Aorta (tissue), 5 donors: ENCODE data around the gene TMEM62. TPM values are rescaled to one million over a fixed set of nuclear protein-coding genes. Genes with fewer than 3 reads are reported as not detected.
"Not testable (repeated sequence)": the region's sequence is repeated elsewhere in the genome, so short reads cannot be mapped to it uniquely, and the experiment has no call there.

ENCODE experiments used
- ATAC-seq: fragments of 200-7000 bp; cut with Tn5 transposase; one replicate; pipeline ENCODE4 v1.9.1; 2022; ENCODE audit warnings: moderate library complexity; ENCODE audit not compliant: low FRiP score
- DNase-seq, 2 donors: peaks; one replicate each; pipeline ENCODE4 v3.0.0-alpha.2; 2020
- H3K27ac ChIP-seq, 2 donors: one replicate each; pipeline ENCODE4 v1.5.1; 2013; ENCODE audit warnings: low read length in 2 of 2, mild to moderate bottlenecking in 2 of 2, moderate library complexity in 2 of 2, control low read depth in 1 of 2, inconsistent platforms in 1 of 2, low read depth in 1 of 2
- H3K27me3 ChIP-seq, 2 donors: one replicate each; pipeline ENCODE4 v1.6.1; 2013; ENCODE audit warnings: control low read depth in 1 of 2, low read length in 1 of 2, mild to moderate bottlenecking in 1 of 2, moderate library complexity in 1 of 2; ENCODE audit not compliant: insufficient read depth in 2 of 2, control insufficient read depth in 1 of 2
- H3K36me3 ChIP-seq, 2 donors: one replicate each; pipeline ENCODE4 v1.6.1; 2013; ENCODE audit warnings: control low read depth in 1 of 2, low read length in 1 of 2, mild to moderate bottlenecking in 1 of 2; ENCODE audit not compliant: insufficient read depth in 2 of 2, control insufficient read depth in 1 of 2
- H3K4me1 ChIP-seq, 2 donors: one replicate each; pipeline ENCODE4 v1.6.1; 2013; ENCODE audit warnings: low read length in 2 of 2, control low read depth in 1 of 2, mild to moderate bottlenecking in 1 of 2, moderate library complexity in 1 of 2; ENCODE audit not compliant: insufficient read depth in 2 of 2, control insufficient read depth in 1 of 2
- H3K4me3 ChIP-seq, 2 donors: one replicate each; pipeline ENCODE4 v1.5.1; 2013; ENCODE audit warnings: low read length in 2 of 2, control low read depth in 1 of 2, mild to moderate bottlenecking in 1 of 2
- H3K9me3 ChIP-seq: one replicate; pipeline ENCODE4 v1.6.1; 2013; ENCODE audit warnings: mild to moderate bottlenecking, low read length; ENCODE audit not compliant: control insufficient read depth
- WGBS, 2 donors: extraction: QIAGEN DNeasy Blood & Tissue Kit; methylation state at CpG; one replicate each; pipeline ENCODE4 v1.1.7; 2013; 5-methylcytosine and 5-hydroxymethylcytosine counted together
- intact Hi-C, 2 donors: fragments of 100-400 bp; cut with DNase I; formaldehyde crosslinking; loops; one replicate each; pipeline versions ENCODE4 v1.14.2 to v1.15.0; 2022
- polyA plus RNA-seq, 2 donors: library from polyadenylated mRNA; stranded (reverse); fragments of 200-250 nt; gene quantifications; one replicate each; pipeline ENCODE4 v1.2.3, GENCODE V29; 2013
- total RNA-seq, 2 donors: library from RNA; stranded (reverse); fragmentation: NEBNext Ultra II Directional; extraction: Animal tissue kit (Norgen Biotek cat#: 25700); gene quantifications; one replicate each; pipeline ENCODE4 v1.2.1, GENCODE V29; 2021
- donor health status: healthy with polysubstance abuse.
- donor health status: Bipolar disorder and iron deficiency.
- donor health status: DM: no; HTN: no; CAD: no.
- donor health status: DM: no; HTN: no; CAD: no.
- donor health status: DM: yes; HTN: yes; CAD: no.

Gene TMEM62
- total and polyA plus RNA-seq, 4 donors = 13.8 to 28.9 (median 24.3) TPM

DNA sequence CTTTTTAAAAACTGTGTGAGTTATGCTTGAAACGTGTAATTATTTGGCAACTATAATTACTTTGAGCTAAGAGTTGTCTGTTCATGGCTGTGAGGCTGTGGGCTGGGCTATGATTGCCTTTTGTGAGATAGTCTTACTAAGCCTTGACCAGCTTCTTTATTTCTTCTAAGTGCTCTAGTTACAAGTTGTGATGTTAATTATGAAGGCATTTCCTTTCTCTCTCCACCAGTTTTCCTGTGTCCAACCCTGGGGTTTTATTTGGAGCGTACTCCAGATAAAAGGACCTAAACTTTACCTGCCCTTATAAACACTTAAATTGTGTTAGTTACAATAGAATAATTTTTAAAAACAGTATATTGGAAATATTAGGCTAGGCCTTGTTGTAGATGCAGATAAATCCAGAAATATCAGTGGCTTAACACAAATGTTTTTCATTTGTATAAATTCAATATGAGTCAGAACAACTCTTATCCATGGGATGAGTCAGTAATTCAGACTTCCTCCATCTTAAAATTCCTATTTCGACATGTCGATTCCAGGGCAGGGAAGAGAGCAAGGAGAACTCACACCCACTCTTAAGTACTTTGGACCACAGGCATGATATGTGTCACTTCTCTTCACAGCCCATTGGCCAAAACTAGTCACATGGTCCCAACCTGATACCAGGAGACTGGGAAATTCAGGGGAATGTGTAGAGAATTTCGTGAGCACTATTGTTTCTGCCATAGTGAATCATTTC lies 17.0 kb downstream of the TMEM62 start:
- DNase-seq (no peak), ATAC-seq (no peak)
- no peaks in the 10 kb centered on the region for H3K27me3 ChIP-seq
- H3K27ac ChIP-seq = no peak overlapping the region
- intact Hi-C loops = no loop called here
- H3K4me1 ChIP-seq = peaks cover 0 to 1% of the 10 kb centered on the region in 2 donors
- WGBS, 2 donors = 88 to 91% methylated on average over 5 of the region's 5 CpGs
- H3K9me3 ChIP-seq = no peaks in the 10 kb centered on the region
- no peak overlapping the region for H3K4me3 ChIP-seq
- peaks cover 0 to 3% of the 10 kb centered on the region in 2 donors for H3K36me3 ChIP-seq

- peaks cover 0 to 3% of the 10 kb centered on the region in 2 donors for H3K36me3 ChIP-seq
- H3K4me3 ChIP-seq = no peak overlapping the region
- H3K9me3 ChIP-seq = no peaks in the 10 kb centered on the region
- intact Hi-C loops = no loop called here
- ATAC-seq (no peak), DNase-seq (no peak)
- no peaks in the 10 kb centered on the region for H3K27me3 ChIP-seq
- no peaks in the 10 kb centered on the region for H3K4me1 ChIP-seq
- 95% methylated on average over 2 of the region's 2 CpGs for WGBS, 2 donors
- no peak overlapping the region for H3K27ac ChIP-seq
Observed at GRCh38 chr15:43151688-43152087, 18.3 kb downstream of the TMEM62 start.

DNA sequence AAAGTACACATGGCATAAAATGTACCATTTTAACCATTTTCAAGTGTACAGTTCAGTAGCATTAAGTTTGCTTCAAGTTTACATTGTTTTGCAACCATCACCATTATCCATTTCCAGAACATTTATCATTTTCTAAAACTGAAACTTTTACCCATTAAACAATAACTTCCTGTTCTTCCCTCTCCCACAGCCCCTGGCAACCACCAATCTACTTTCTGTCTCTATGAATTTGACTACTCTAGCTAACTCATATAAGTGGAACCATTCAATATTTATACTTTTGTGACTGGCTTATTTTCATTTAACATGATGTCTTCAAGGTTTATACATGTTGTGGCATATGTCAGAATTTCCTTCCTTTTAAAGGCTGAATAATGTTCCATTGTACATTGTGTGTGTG lies 19.9 kb downstream of the TMEM62 start:
- Histone ChIP-seq H3K4me3 (no peak overlapping the region), H3K27ac (no peak overlapping the region), H3K27me3 (no peaks in the 10 kb centered on the region), H3K36me3 (peaks cover 0 to 3% of the 10 kb centered on the region in 2 donors), H3K4me1 (no peaks in the 10 kb centered on the region), H3K9me3 (no peaks in the 10 kb centered on the region)
- ATAC-seq = no peak
- no peak for DNase-seq
- intact Hi-C loops = no loop called here

GRCh38 chr15:43165801-43166325 lies 32.5 kb downstream of the TMEM62 start:
- H3K36me3 ChIP-seq = no peaks in the 10 kb centered on the region

DNA sequence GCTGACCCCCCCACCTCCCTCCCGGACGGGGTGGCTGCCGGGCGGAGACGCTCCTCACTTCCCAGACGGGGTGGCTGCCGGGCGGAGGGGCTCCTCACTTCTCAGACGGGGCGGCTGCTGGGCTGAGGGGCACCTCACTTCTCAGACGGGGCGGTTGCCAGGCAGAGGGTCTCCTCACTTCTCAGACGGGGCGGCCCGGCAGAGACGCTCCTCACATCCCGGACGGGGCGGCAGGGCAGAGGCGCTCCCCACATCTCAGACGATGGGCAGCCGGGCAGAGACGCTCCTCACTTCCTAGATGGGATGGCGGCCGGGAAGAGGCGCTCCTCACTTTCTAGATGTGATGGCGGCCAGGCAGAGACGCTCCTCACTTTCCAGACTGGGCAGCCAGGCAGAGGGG lies 33.9 kb downstream of the TMEM62 start:
- H3K4me3 ChIP-seq, H3K4me1 ChIP-seq, H3K27ac ChIP-seq, DNase-seq, H3K36me3 ChIP-seq, ATAC-seq, H3K9me3 ChIP-seq, intact Hi-C loops, H3K27me3 ChIP-seq: not testable (repeated sequence)
- 97 to 98% methylated on average over 19 to 27 of the region's 28 CpGs for WGBS, 2 donors

More at GRCh38 chr15:43165801-43166325, 32.5 kb downstream of the TMEM62 start:
- ATAC-seq = no peak
- no peaks in the 10 kb centered on the region for H3K27me3 ChIP-seq
- no peaks in the 10 kb centered on the region for H3K9me3 ChIP-seq
- intact Hi-C loops = no loop called here
- DNase-seq = no peak
- H3K4me3 ChIP-seq = no peak overlapping the region
- 44 to 68% methylated on average over 1 to 2 of the region's 2 CpGs for WGBS, 2 donors
- H3K27ac ChIP-seq = no peak overlapping the region
- peaks cover 0 to 4% of the 10 kb centered on the region in 2 donors for H3K4me1 ChIP-seq

- Histone ChIP-seq H3K27ac (peak overlapping the region in 1 of 2 donors; percentile 62), H3K4me1 (peaks cover 0 to 4% of the 10 kb centered on the region in 2 donors), H3K9me3 (no peaks in the 10 kb centered on the region), H3K4me3 (no peak overlapping the region), H3K27me3 (no peaks in the 10 kb centered on the region), H3K36me3 (no peaks in the 10 kb centered on the region)
- intact Hi-C loops = no loop called here
- no peak for DNase-seq
- no peak for ATAC-seq
- WGBS, 2 donors = 6 to 16% methylated on average over 2 of the region's 2 CpGs
Observed at GRCh38 chr15:43168192-43169107, 35.1 kb downstream of the TMEM62 start.

DNA sequence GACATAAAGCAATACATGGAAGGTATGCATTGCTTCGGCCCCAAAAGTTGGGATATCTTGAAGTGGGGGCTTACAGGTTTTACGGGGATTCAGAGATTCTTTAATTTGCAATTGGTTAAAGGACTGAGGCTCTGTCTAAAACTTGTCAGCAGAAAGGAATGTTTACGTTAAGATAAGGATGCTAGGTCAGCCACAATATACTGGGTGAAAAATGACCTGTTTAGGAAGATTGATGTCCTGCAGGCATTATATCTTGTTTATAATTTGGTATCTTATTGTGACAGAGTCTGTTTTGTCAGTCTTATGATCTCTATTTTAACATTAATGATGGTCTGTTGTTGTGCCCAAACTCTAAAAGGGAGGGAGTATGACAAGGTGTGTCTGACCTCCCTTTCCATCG lies 36.5 kb downstream of the TMEM62 start:
- Histone ChIP-seq H3K27ac (no peak overlapping the region), H3K27me3 (no peaks in the 10 kb centered on the region), H3K36me3 (no peaks in the 10 kb centered on the region), H3K9me3 (no peaks in the 10 kb centered on the region), H3K4me3 (no peak overlapping the region), H3K4me1 (peaks cover 0 to 4% of the 10 kb centered on the region in 2 donors)
- 16 to 25% methylated on average over 4 of the region's 4 CpGs for WGBS, 2 donors
- ATAC-seq (no peak), DNase-seq (no peak)
- intact Hi-C loops = no loop called here

DNA sequence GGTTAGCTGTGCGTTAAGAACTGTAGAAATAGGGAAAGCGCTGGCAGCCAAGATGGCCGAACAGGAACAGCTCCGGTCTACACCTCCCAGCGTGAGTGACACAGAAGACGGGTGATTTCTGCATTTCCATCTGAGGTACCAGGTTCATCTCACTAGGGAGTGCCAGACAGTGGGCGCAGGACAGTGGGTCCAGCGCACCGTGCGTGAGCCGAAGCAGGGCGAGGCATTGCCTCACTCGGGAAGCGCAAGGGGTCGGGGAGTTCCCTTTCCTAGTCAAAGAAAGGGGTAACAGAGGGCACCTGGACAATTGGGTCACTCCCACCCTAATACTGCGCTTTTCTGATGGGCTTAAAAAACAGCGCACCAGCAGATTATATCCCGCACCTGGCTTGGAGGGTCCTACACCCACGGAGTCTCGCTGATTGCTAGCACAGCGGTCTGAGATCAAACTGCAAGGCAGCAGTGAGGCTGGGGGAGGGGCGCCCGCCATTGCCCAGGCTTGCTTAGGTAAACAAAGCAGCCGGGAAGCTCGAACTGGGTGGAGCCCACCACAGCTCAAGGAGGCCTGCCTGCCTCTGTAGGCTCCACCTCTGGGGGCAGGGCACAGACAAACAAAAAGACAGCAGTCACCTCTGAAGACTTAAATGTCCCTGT lies 42.4 kb downstream of the TMEM62 start:
- WGBS, 2 donors = 94 to 97% methylated on average over 23 to 24 of the region's 25 CpGs
- DNase-seq, H3K36me3 ChIP-seq, H3K4me3 ChIP-seq, H3K9me3 ChIP-seq, intact Hi-C loops, H3K27me3 ChIP-seq, H3K27ac ChIP-seq, H3K4me1 ChIP-seq, ATAC-seq: not testable (repeated sequence)
